Right forelimb (tissue), 1 donor: Measurements from ENCODE around the gene NPC2.

Experiments
- DNase-seq: peaks from one replicate; pipeline ENCODE4 v3.0.0-alpha.2; 2018

NPC2 gene

GRCh38 chr14:74501691-74502090, 8.6 kb upstream of the NPC2 start:
- no peak for DNase-seq

DNA sequence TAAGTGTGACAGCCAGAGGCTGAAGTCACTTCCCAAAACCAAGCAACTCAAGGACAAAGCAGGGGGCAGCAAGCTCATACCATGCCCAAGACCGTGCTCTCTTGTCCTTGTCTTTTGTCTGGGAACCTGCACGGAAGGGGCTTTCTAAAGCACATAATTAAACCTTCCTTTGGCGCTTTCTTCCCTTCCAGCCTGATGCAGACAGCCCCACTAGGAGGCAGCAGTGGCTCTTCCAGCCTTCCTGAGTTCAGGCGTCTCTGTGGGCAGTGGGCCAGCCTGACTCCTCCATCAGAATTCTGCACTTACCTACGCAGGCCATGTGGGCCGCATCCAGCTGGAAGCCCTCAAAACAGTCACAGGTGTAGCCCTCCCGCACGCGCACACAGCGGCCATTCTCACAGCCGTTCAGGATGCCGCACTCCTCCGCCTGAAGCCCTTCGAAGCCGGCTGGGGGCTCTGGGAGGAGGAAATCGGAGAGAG, 8.1 kb upstream of the NPC2 start:
- DNase-seq = peak; percentile 88

GRCh38 chr14:74500417-74501134, 7.5 kb upstream of the NPC2 start:
- no peak for DNase-seq

- DNase-seq = no peak
These were observed 2.3 kb upstream of the NPC2 start for GRCh38 chr14:74495356-74495755.

DNA sequence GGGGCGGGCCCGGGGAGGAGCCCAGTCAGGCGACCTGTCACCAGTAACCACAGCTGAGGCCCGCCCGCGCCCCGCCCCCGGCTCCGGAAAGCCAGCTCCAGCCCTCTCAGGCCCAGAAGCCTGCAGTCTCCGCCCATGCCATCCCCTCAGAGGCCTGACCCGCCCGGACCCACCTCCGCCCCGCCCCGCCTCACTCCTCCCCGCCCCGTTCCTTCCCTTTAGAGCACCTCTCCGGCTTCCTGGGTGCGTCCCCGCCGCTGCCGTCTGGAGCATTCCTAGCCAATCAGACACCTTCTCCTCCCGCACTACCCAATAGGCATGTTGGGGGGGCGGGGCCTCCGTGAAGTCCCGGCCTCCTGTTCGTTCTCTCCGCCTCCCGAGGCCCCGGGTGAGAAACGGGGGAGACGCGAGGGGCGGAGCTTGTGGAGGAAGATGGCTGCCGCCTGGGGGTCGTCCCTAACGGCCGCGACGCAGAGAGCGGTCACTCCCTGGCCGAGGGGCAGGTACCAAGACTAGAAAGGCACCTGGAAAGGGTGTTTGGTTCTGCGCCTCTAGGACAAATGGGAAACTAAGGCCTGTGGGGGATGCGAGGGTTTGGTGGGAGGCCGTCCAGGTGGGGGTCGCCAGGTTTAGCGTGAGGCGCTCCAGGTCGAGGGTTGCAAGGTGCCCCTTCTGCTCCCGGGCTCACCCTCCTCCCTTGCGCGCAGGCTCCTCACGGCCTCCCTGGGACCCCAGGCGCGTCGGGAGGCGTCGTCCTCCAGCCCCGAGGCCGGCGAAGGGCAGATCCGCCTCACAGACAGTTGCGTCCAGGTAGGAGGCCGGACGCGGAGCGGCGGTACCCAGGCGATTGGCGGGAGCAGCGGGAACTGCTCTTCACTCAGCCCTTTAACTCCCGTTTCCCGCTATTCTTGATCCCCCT, 497 bp upstream of the NPC2 start, which contains the start of gene ISCA2:
TSS of gene ISCA2 (plus strand) at position 423 of the 919 bp plus-strand sequence. CDS start at position 433, 10 bp downstream.
- peak; percentile 100 for DNase-seq

DNA sequence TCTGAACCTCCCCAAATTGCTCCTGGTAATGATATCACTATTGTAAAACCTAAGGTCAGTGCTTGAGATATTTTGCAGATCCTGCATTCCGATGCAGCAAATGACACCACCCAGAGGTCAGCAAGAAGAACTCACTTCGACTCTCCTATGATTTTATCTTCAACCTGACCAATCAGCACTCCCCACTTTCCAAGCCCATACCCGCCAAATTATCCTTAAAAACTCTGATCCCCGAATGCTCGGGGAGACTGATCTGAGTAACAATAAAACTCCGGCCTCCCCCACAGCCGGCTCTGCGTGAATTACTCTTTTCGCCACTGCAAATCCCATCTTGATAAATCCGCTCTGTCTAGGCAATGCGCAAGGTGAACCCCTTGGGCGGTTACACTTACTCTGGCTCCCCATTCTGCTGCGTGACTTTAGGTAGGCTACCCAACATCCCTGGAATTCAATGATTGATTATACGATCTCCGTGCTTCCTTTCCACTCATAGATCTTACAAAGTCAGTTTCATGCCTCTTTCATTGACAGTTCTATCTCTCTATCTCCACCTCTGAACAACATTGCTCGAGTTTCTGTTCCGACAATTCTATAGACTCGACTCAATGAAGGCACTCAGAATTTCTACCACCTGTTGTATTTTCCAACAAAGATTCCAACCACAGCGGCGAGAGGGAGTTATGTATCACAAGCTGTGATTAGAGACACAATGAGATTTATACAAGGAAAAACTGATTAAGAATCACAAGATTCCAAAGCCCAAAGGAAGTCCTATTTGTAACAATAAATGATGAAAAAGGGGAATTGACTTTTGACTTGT, 939 bp downstream of the NPC2 start:
- DNase-seq = no peak

DNA sequence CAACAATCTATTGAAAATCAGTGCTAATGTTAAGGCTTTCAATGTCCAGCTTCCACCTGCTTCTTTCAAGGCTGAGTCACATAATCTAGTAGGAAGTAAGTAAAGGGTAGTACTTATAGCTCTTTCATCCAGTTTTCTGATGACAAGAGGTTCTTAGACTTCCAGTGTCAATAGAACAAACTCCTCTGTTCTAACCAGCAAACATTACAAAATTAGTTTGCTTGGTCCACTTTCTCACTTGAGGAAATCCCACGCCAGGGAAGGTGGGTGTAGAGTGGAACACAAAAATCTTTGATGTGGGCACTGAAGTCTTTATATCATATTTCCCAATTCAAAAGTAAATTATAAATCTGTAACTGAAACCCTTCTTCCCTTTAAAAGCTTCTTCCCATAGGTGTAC, 2.6 kb downstream of the NPC2 start:
- no peak for DNase-seq

GRCh38 chr14:74488786-74489397, 4.2 kb downstream of the NPC2 start:
- DNase-seq = no peak

DNA sequence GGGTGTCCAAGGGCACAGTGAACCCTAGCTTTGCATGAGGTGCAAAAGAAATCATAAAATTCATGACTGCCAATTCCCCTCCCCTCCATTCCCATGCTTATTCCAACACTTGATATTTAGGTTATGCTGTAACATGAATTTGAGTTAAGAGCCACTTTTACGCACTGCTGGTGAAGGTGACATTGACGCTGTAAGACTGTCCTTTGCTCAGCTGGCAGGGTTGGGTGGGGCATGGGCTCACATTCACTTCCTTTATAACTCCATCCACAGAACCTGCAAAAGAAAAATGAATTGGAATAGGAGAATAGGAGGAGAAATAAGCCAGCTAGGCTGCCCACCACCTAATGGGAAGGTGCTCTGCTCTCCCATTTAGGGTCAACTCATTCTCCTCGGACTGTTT, 6.9 kb downstream of the NPC2 start:
- no peak for DNase-seq

GRCh38 chr14:74483321-74483720, 9.8 kb downstream of the NPC2 start:
- DNase-seq = no peak

DNA sequence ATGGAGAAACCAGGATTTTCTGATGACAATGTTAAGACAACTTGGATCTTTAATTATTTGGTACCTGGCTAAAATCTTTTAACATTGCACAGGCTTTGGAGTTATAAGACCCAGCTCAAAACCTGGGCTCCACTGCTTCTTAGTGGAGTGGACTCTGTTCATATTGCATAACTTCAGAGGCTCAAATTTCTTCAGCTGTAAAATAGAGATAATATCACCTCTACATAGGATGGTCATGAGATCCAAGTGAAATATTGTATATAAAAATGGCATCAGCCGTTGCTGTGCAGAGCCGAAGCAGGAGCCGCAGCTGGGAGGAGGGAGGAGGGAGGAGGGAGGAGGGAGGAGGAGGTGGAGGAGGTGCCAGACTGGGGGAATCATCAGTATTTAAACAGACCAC, 10.5 kb downstream of the NPC2 start:
- no peak for DNase-seq

GRCh38 chr14:74480046-74480445, 13.1 kb downstream of the NPC2 start:
- DNase-seq = no peak

- no peak for DNase-seq
These were observed 14.0 kb downstream of the NPC2 start for GRCh38 chr14:74478996-74479635.

GRCh38 chr14:74476607-74477006, 16.5 kb downstream of the NPC2 start:
- DNase-seq = no peak

- DNase-seq = no peak
These were observed 17.0 kb downstream of the NPC2 start for GRCh38 chr14:74476107-74476506.

DNA sequence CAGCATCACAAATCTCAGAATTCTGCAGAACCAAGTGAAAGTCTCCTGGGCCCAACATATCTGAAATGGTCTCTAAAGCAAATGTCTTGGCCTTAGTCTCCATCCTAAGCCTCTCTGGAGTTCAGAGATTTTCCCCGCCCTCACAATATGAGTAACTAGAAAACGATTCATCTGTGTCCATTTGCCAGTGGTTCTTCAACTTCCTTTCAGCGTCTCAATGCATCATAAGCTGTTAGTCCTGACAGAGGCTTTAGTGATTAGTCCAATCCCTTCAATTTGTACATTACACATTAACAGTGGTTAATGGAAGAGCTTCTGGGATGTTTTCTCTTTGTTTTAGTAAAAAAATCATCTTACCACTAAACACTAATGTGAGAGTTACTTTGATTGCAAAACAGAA, 17.4 kb downstream of the NPC2 start:
- no peak for DNase-seq

DNA sequence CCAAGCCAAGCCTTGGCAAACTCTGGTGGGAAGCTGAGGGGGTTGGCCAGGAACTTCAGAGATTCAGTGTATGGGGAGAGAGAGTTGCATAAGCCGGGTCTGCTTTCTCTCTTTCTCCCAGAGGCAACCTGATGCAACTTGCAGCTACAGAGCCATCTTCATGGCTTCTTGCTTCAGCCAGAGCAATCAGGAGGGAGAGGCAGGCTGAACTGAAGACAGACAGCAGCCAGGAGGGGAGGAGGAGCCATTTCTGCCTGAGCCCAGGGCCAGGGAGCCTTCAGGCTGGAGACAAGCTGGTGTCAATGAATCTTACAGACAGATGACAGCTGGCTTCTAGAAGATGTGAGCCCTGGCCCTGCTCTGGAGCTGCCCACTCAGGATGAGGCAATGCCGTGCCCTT, 18.7 kb downstream of the NPC2 start:
- no peak for DNase-seq

GRCh38 chr14:74472601-74473000, 20.5 kb downstream of the NPC2 start:
- no peak for DNase-seq

DNA sequence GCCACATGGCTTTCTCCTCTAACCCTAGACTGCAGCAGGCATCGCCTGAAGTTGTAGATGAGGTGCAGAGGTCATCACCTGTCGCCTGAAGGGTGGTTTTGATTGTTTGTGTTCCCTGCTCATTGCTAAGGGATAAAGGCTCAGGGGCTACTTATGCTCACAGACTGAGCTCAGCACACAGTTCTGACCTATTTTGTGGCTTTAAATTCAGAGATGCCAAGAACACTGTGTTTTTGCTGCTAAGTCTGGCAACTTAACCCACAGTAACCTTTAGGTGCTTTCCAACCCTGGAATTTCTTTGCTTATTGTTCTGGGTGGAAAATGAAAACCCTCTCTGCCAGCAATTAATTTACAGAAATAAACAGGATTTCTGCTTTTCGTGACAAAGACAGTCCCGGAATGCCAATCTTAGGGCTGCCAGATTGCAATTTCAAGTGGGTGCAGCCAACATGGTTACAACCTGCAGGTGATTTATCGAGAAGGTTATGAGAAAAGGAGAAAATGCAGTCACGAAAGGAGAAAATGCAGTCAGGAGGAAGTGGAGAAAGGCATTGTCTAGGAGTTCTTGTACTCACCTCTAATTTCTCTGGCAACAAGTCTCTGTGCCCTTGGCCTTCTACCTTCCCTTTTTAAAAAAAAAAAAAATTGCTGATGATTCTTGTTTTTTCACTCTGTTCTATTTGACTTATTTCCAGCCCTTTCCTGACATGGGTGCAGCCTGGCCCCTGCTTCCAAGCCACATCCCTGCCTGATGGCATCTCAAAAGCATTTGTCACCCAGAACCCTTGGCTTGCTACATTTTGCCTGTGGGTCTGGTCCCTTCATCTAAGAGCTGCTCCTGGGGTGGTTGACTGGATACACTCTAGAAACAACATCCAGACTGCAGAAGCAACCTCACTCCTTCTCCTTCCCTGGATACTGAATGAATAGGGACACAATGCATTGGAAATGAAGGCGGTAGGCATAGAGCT, 23.3 kb downstream of the NPC2 start:
- no peak for DNase-seq

DNA sequence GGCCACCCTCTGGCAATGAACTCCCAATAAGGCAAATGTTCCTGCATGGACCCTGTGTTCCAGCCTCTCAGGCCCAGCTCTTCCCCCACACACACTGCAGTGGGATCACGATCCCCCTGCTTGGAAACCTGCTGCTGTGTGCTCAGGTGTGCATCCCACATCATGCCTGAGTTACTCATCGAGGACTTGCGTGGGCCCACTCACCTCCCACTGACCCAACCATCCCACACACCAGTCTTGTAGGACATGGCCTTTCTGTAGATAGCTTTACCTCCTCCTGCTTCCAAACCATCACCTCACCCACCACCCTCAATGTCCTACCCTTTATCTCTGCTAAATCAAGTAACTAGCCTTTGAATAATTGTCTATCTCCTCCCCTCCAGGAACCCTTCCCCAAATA, 24.6 kb downstream of the NPC2 start:
- no peak for DNase-seq

DNA sequence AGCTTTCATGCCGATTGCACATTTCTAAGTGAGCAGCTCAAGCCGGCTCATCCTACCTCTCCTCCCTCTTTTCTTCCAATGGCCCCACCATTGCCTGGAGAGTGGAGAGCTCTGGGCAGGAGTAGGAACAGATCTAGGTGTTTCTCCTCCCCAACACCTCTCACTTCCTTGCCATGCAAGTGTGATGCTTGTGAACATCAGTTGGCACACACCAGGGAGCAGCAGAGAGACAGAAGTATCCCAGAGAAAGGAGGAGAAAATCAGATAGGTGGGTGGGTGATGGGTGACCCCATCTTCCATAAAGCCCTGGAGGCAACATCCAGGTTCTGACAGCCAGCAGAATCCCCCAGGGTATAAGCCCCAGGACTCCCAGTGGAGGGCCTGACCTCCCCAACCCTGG, 27.8 kb downstream of the NPC2 start:
- DNase-seq = no peak
